Panc1 (cell line): ENCODE results near the gene OSBPL5.

Source experiments
- POLR2AphosphoS5 ChIP-seq: IDR thresholded peaks from 2 replicates; pipeline ENCODE4 v1.6.1; 2012; ENCODE audit warnings: mild to moderate bottlenecking, low read depth, low read length, moderate library complexity
- SIN3A ChIP-seq: IDR thresholded peaks from 2 replicates; pipeline ENCODE4 v1.6.1; 2012; ENCODE audit warnings: low read depth, mild to moderate bottlenecking, low read length, moderate library complexity, borderline replicate concordance; ENCODE audit not compliant: insufficient read depth
- TCF7L2 ChIP-seq: IDR thresholded peaks from 2 replicates; pipeline ENCODE4 v1.6.1; 2011; ENCODE audit warnings: mild to moderate bottlenecking, low read depth, low read length, inconsistent platforms
- TF ChIP-seq, protein P1 (sequence below): fragments of 450-650 bp; IDR thresholded peaks from 2 replicates; pipeline ENCODE4 v1.5.1; 2017; ENCODE audit warnings: mild to moderate bottlenecking
- TF ChIP-seq, protein P2 (sequence below), 2 experiments: IDR thresholded peaks; 2 replicates each; pipeline ENCODE4 v1.6.1; 2011 to 2012; ENCODE audit warnings: low read depth in 2 of 2, control low read depth in 1 of 2, low read length in 1 of 2, mild to moderate bottlenecking in 1 of 2, moderate library complexity in 1 of 2; ENCODE audit not compliant: insufficient read depth in 1 of 2

DNA sequence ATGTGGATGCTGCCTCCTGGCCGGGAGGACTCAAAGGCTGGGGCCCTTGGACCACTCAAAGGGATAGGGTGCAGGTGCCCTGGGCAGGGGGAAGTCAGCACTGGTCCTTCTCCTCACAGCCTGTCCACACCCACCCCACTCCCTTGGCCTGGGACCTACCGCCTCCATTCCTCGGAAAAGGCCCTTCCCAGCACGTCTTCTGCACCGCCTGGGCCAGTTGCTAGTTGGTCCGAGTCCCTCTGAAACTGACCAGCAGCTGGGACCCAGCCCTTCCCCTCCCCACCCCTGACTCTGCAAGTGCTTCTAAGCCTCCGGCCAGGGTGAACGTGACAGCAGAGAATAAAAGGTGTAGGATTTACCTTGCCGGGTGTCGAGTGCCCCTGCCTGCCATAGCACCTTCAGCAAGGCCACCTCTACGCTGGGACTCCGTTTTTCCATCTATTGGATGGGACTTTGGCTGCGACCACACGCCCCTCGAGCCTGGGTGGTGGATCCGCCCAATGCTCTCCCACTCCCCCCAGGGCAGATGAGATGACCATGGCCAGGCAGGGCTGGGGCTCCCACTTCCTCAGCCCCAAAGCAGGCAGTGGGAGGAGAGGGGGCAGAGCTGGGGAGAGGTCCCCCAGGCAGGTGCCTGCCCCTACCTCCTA lies 37.3 kb downstream of the OSBPL5 start:
- TF ChIP-seq, protein P1, sequence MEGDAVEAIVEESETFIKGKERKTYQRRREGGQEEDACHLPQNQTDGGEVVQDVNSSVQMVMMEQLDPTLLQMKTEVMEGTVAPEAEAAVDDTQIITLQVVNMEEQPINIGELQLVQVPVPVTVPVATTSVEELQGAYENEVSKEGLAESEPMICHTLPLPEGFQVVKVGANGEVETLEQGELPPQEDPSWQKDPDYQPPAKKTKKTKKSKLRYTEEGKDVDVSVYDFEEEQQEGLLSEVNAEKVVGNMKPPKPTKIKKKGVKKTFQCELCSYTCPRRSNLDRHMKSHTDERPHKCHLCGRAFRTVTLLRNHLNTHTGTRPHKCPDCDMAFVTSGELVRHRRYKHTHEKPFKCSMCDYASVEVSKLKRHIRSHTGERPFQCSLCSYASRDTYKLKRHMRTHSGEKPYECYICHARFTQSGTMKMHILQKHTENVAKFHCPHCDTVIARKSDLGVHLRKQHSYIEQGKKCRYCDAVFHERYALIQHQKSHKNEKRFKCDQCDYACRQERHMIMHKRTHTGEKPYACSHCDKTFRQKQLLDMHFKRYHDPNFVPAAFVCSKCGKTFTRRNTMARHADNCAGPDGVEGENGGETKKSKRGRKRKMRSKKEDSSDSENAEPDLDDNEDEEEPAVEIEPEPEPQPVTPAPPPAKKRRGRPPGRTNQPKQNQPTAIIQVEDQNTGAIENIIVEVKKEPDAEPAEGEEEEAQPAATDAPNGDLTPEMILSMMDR, result no peak
- TF ChIP-seq, protein P2, sequence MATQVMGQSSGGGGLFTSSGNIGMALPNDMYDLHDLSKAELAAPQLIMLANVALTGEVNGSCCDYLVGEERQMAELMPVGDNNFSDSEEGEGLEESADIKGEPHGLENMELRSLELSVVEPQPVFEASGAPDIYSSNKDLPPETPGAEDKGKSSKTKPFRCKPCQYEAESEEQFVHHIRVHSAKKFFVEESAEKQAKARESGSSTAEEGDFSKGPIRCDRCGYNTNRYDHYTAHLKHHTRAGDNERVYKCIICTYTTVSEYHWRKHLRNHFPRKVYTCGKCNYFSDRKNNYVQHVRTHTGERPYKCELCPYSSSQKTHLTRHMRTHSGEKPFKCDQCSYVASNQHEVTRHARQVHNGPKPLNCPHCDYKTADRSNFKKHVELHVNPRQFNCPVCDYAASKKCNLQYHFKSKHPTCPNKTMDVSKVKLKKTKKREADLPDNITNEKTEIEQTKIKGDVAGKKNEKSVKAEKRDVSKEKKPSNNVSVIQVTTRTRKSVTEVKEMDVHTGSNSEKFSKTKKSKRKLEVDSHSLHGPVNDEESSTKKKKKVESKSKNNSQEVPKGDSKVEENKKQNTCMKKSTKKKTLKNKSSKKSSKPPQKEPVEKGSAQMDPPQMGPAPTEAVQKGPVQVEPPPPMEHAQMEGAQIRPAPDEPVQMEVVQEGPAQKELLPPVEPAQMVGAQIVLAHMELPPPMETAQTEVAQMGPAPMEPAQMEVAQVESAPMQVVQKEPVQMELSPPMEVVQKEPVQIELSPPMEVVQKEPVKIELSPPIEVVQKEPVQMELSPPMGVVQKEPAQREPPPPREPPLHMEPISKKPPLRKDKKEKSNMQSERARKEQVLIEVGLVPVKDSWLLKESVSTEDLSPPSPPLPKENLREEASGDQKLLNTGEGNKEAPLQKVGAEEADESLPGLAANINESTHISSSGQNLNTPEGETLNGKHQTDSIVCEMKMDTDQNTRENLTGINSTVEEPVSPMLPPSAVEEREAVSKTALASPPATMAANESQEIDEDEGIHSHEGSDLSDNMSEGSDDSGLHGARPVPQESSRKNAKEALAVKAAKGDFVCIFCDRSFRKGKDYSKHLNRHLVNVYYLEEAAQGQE (IDR thresholded peaks at IDR 0.05; ENCODE audit: insufficient read depth in 1 of 2, low read depth in 2 of 2, low read length in 1 of 2), result no peak
- no peak for TF ChIP-seq POLR2AphosphoS5
- no peak for TF ChIP-seq SIN3A
- TF ChIP-seq TCF7L2, result no peak
